Hepatocyte (in vitro differentiated cells): ENCODE data around the gene AK5. TPM values are rescaled to one million over a fixed set of nuclear protein-coding genes. Genes with fewer than 3 reads are reported as not detected.
"Not testable (repeated sequence)": the region's sequence is repeated elsewhere in the genome, so short reads cannot be mapped to it uniquely, and the experiment has no call there.

ENCODE experiments used
- DNase-seq: peaks from one replicate; pipeline ENCODE4 v3.0.0-alpha.2; 2016; ENCODE audit warnings: low spot score
- H2AFZ ChIP-seq: fragments of 200-600 bp; sonication (generic); 2 replicates; pipeline ENCODE4 v1.6.0; 2016; ENCODE audit warnings: antibody characterized with exemption, mild to moderate bottlenecking
- H3K27ac ChIP-seq: fragments of 200-600 bp; sonication (generic); 2 replicates; pipeline ENCODE4 v1.5.1; 2016; ENCODE audit warnings: mild to moderate bottlenecking
- H3K27me3 ChIP-seq: fragments of 200-600 bp; sonication (generic); 2 replicates; pipeline ENCODE4 v1.6.1; 2016
- H3K36me3 ChIP-seq: fragments of 200-600 bp; sonication (generic); replicated peaks from 2 replicates; pipeline ENCODE4 v1.5.1; 2016; ENCODE audit warnings: low read depth; ENCODE audit not compliant: insufficient read depth
- H3K4me1 ChIP-seq: fragments of 200-600 bp; sonication (generic); 2 replicates; pipeline ENCODE4 v1.5.1; 2016; ENCODE audit warnings: mild to moderate bottlenecking, moderate library complexity; ENCODE audit not compliant: insufficient read depth
- H3K4me2 ChIP-seq: fragments of 200-600 bp; sonication (generic); 2 replicates; pipeline ENCODE4 v1.6.0; 2016
- H3K4me3 ChIP-seq: fragments of 200-600 bp; sonication (generic); 2 replicates; pipeline ENCODE4 v1.5.1; 2016; ENCODE audit warnings: mild to moderate bottlenecking
- H3K79me2 ChIP-seq: fragments of 200-600 bp; sonication (generic); 2 replicates; pipeline ENCODE4 v1.6.0; 2017; ENCODE audit warnings: mild to moderate bottlenecking
- H3K9me2 ChIP-seq: fragments of 200-600 bp; sonication (generic); replicated peaks from 2 replicates; pipeline ENCODE4 v1.6.0; 2017; ENCODE audit warnings: mild to moderate bottlenecking; ENCODE audit not compliant: insufficient read depth
- H3K9me3 ChIP-seq: fragments of 200-600 bp; sonication (generic); 2 replicates; pipeline ENCODE4 v1.5.1; 2016; ENCODE audit warnings: low read depth, mild to moderate bottlenecking
- H4K20me1 ChIP-seq: fragments of 200-600 bp; sonication (generic); 2 replicates; pipeline ENCODE4 v1.6.0; 2016; ENCODE audit warnings: mild to moderate bottlenecking; ENCODE audit not compliant: insufficient read depth, poor library complexity, severe bottlenecking
- CTCF ChIP-seq: fragments of 200-600 bp; sonication (generic); IDR thresholded peaks from 2 replicates; pipeline ENCODE4 v1.5.1; 2016; ENCODE audit warnings: antibody characterized with exemption, mild to moderate bottlenecking; ENCODE audit not compliant: poor library complexity
- EZH2 ChIP-seq: fragments of 200-600 bp; sonication (generic); IDR thresholded peaks from 2 replicates; pipeline ENCODE4 v1.6.1; 2016; ENCODE audit warnings: antibody characterized with exemption, mild to moderate bottlenecking, borderline replicate concordance
- EZH2phosphoT487 ChIP-seq: fragments of 200-600 bp; sonication (generic); IDR thresholded peaks from one replicate; pipeline ENCODE4 v1.6.1; 2018; ENCODE audit warnings: antibody characterized with exemption, mild to moderate bottlenecking, low read depth, moderate library complexity; ENCODE audit not compliant: unreplicated experiment, severe bottlenecking
- WGBS: methylation state at CpG from one replicate; pipeline ENCODE4 v1.1.6; 2016; ENCODE audit warnings: low lambda C conversion rate; ENCODE audit errors: missing lambda C conversion rate; 5-methylcytosine and 5-hydroxymethylcytosine counted together
- polyA plus RNA-seq: library from polyadenylated mRNA; unstranded; fragments of >200 nt; fragmentation: Nextera tagmentation; extraction: Ambion mirVana; gene quantifications from 2 replicates; pipeline ENCODE4 v1.2.1, GENCODE V29; 2016
- total RNA-seq: library from RNA; depleted of rRNA; stranded (reverse); fragments of >200 nt; gene quantifications from 2 replicates; pipeline ENCODE4 v1.2.3, GENCODE V29; 2014

Gene AK5
- total and polyA plus RNA-seq, 2 experiments from 2014 or later = 0.05 TPM; not detected in 1

GRCh38 chr1:77506771-77507170 lies 225.0 kb downstream of the AK5 start:
- Histone ChIP-seq H3K36me3 (no peaks in the 10 kb centered on the region), H3K79me2 (no peaks in the 10 kb centered on the region), H4K20me1 (no peaks in the 10 kb centered on the region), H3K9me3 (no peaks in the 10 kb centered on the region), H2AFZ (no peak overlapping the region), H3K4me1 (no peaks in the 10 kb centered on the region), H3K9me2 (no peaks in the 10 kb centered on the region), H3K27me3 (no peaks in the 10 kb centered on the region), H3K27ac (no peak overlapping the region), H3K4me2 (no peak overlapping the region), H3K4me3 (no peak overlapping the region)
- WGBS = 95% methylated on average over 4 of the region's 4 CpGs
- DNase-seq = no peak
- TF ChIP-seq EZH2phosphoT487 (no peak), EZH2 (no peak), CTCF (no peak)

GRCh38 chr1:77509051-77509492 lies 227.3 kb downstream of the AK5 start:
- Histone ChIP-seq H2AFZ (no peak overlapping the region), H3K4me1 (no peaks in the 10 kb centered on the region), H4K20me1 (no peaks in the 10 kb centered on the region), H3K79me2 (no peaks in the 10 kb centered on the region), H3K27ac (no peak overlapping the region), H3K9me2 (no peaks in the 10 kb centered on the region), H3K36me3 (no peaks in the 10 kb centered on the region), H3K4me3 (no peak overlapping the region), H3K9me3 (no peaks in the 10 kb centered on the region), H3K4me2 (no peak overlapping the region), H3K27me3 (no peaks in the 10 kb centered on the region)
- 81% methylated on average over 3 of the region's 3 CpGs for WGBS
- TF ChIP-seq EZH2phosphoT487 = no peak
- TF ChIP-seq EZH2 = no peak
- TF ChIP-seq CTCF = no peak
- DNase-seq = no peak

GRCh38 chr1:77509898-77510297 lies 228.1 kb downstream of the AK5 start:
- TF ChIP-seq EZH2phosphoT487 = no peak
- TF ChIP-seq CTCF = no peak
- no peak for TF ChIP-seq EZH2
- WGBS = 98% methylated on average over 2 of the region's 2 CpGs
- Histone ChIP-seq H3K79me2 (no peaks in the 10 kb centered on the region), H3K27me3 (no peaks in the 10 kb centered on the region), H3K4me3 (no peak overlapping the region), H2AFZ (no peak overlapping the region), H3K9me2 (no peaks in the 10 kb centered on the region), H3K9me3 (no peaks in the 10 kb centered on the region), H3K4me2 (no peak overlapping the region), H3K36me3 (no peaks in the 10 kb centered on the region), H4K20me1 (no peaks in the 10 kb centered on the region), H3K4me1 (peaks cover 3% of the 10 kb centered on the region), H3K27ac (no peak overlapping the region)
- no peak for DNase-seq

GRCh38 chr1:77511440-77511840 lies 229.6 kb downstream of the AK5 start:
- no peaks in the 10 kb centered on the region for H3K36me3 ChIP-seq
- H3K4me3 ChIP-seq = no peak overlapping the region
- no peaks in the 10 kb centered on the region for H3K9me2 ChIP-seq
- no peaks in the 10 kb centered on the region for H3K9me3 ChIP-seq
- H3K4me1 ChIP-seq = peaks cover 6% of the 10 kb centered on the region
- H3K79me2 ChIP-seq = no peaks in the 10 kb centered on the region
- H4K20me1 ChIP-seq = no peaks in the 10 kb centered on the region
- no peak overlapping the region for H2AFZ ChIP-seq
- no peak overlapping the region for H3K4me2 ChIP-seq
- H3K27ac ChIP-seq = no peak overlapping the region
- no peaks in the 10 kb centered on the region for H3K27me3 ChIP-seq
- TF ChIP-seq EZH2phosphoT487 (no peak), CTCF (no peak), EZH2 (no peak)
- WGBS = 91% methylated on average over 2 of the region's 2 CpGs
- DNase-seq = no peak

- not testable (repeated sequence) for H4K20me1 ChIP-seq, H3K36me3 ChIP-seq, H3K4me1 ChIP-seq, H2AFZ ChIP-seq, H3K79me2 ChIP-seq, H3K9me3 ChIP-seq, H3K27me3 ChIP-seq, DNase-seq, H3K4me3 ChIP-seq, H3K4me2 ChIP-seq, H3K9me2 ChIP-seq, H3K27ac ChIP-seq
- WGBS = 92% methylated on average over 1 of the region's 3 CpGs
Measured at GRCh38 chr1:77512650-77513049, 230.8 kb downstream of the AK5 start.
